ENCODE measurements around the gene APMAP.
"Not testable (repeated sequence)": the region's sequence is repeated elsewhere in the genome, so short reads cannot be mapped to it uniquely, and the experiment has no call there.

The APMAP gene

DNA sequence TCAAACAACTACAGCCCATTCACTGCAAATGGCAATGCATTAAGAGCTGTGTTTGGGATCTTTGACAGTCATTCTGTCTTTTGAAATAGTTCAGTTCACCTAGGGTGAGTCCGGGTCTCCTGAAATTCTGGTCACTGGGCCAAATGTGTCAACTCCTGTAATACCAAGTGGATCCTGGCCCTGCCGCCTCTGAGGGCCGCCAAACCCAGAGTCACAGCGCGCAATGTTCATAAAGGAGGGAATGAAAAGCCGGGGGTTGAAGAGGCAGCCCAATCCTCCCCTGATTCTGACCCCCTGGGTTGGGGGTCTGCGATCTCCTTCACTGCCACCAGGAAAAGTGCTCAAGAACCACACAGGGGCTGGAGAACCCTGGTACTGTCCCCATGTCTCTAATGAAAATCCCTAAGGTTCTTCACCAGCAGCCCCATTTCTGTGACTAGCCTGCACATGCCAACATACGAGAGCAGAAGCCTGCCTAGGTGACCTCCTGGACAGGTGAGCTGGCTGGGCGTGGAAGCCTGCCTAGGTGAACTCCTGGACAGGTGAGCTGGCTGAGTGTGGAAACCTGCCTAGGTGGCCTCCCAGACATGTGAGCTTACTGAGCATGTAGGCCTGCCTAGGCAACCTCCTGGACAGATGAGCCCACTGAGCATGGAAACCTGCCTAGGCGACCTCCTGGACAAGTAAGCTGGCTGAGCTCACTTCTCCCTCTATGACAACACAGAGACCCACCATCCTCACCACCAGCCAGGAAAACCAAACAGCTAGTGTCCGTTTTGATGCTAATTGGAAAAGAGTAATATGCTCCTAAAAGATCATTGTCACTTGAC, 16.1 kb upstream of the APMAP start:
- no peak for DNase-seq (ENCODE audit: low read depth in 2 of 2, low spot score in 1 of 2)

DNA sequence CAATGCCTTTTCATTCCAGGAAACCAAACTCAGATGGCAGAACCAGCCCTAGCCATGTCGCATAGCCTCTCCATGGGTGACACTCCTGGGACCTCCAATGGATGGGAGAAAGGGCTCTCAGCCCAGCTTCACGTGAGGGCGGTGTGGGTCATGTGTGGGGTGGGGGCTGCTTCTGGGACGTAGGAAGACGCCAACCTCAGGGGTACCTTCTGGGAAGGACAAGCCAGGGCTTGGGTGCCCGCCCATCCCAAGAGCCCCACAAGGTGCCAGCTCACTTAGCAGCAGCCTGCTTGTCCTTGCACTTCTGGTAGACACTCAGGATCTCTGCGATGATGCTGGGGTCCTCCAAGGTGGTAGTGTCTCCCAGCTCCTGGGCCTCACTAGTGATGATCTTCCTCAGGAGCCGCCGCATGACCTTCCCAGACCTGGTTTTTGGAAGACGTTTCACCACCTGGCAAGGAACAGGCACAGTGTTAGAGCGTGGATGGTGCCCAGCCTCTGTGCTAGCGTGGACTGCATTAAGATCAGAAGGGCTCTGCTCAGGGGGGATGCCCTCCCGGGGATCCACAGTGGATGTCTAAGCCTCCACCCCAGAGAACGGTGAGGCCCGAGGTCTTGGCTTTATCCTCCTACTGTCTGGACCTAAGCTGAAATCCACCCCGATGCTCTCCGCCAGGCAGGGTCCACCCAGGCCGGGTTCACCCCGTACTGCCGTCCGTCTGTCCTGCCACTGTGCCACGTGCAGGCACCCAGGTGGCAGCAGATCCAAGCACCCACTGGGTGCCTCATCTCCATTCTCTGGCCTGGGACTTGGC, 15.1 kb upstream of the APMAP start:
- no peak for DNase-seq (ENCODE audit: low read depth in 2 of 2, low spot score in 1 of 2)

DNA sequence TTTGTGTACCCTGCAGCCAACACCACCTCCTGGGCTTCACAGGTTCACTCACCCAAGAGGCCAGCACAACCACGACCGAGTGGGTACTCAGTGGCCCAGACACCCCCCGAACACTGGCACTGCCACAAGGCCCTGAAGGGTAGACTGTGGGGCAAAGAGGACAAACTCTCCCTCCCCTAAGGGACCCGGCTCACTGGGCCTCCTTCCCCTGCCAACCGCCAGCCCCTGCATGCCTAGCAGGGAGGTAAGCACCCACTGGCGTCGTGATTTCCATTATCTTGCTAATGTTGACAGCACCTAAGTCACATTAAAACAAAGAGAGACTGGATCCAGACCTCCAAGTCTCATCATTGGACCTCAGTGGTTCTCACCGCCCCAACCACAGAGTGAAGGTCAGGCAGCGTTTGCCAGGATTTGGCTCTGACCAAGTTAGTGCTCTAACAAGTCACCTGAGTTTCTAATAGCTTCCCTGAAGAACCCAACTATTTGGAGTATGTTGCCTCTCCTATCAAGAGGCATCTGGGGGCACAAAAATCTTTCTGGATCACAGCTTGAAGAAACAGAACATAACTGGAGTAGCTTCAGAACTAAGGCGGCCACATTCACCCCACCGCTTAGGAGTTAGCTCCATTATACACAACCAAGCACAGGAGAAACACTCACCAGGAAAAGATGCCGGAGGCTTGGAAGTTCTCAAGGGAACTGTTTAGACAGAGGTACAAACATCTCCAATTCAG, 14.0 kb upstream of the APMAP start:
- DNase-seq (ENCODE audit: low read depth in 2 of 2, low spot score in 1 of 2): no peak

- no peak for DNase-seq (ENCODE audit: low read depth in 2 of 2, low spot score in 1 of 2)
These were observed 13.1 kb upstream of the APMAP start for GRCh38 chr20:25005661-25006060.

DNA sequence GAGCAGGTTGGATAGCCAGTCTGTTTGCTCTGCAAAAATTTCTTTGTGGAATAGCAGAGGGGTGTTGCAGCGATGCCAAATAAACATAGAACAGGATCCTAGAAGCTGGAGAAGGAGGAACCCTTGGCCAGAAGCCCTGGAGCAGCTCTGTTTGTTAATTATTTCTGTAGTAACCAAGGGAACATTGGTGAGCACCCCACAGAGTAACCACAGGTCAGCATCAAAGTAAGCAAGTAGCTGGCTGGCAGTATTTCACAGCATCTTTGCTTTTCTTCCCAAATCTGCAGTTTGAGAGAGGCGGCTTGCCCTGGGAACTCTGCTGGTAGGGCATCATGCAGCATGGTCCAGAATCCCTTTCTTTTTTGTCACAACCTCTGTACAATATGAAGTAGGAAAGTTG, 12.7 kb upstream of the APMAP start:
- DNase-seq (ENCODE audit: low read depth in 2 of 2, low spot score in 1 of 2): no peak

- DNase-seq (ENCODE audit: low read depth in 2 of 2, low spot score in 1 of 2): no peak
These were observed 10.5 kb upstream of the APMAP start for GRCh38 chr20:25003002-25003401.

GRCh38 chr20:25001323-25001722, 8.8 kb upstream of the APMAP start:
- not testable (repeated sequence) for DNase-seq (ENCODE audit: low read depth in 2 of 2, low spot score in 1 of 2)

DNA sequence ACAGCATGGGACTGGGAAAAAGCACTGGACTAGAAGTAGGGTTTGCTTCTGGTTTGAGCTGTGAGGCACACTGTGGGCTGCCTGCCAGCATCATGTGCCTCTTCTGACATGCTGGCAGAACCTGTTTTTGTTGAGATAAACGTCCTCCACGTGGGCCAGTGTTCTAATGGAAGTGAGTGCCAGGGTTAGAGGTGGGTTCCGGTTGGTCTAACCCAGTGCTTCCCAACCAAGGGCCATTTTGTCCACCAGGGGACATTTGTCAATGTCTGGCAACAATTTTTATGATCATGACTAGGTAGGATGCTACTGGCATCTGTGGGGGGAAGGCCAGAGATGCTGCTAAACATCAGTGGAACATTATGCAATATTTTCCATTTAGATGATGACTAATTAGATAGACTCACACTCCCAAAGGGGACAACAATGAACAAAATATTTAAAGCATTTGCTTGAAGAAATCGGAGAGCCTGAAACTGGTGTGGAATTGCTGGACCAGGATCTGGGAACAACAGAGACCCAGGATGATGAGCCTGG, 7.8 kb upstream of the APMAP start:
- no peak for DNase-seq (ENCODE audit: low read depth in 2 of 2, low spot score in 1 of 2)

- no peak for DNase-seq (ENCODE audit: low read depth in 2 of 2, low spot score in 1 of 2)
These were observed 7.0 kb upstream of the APMAP start for GRCh38 chr20:24999568-24999967.

DNA sequence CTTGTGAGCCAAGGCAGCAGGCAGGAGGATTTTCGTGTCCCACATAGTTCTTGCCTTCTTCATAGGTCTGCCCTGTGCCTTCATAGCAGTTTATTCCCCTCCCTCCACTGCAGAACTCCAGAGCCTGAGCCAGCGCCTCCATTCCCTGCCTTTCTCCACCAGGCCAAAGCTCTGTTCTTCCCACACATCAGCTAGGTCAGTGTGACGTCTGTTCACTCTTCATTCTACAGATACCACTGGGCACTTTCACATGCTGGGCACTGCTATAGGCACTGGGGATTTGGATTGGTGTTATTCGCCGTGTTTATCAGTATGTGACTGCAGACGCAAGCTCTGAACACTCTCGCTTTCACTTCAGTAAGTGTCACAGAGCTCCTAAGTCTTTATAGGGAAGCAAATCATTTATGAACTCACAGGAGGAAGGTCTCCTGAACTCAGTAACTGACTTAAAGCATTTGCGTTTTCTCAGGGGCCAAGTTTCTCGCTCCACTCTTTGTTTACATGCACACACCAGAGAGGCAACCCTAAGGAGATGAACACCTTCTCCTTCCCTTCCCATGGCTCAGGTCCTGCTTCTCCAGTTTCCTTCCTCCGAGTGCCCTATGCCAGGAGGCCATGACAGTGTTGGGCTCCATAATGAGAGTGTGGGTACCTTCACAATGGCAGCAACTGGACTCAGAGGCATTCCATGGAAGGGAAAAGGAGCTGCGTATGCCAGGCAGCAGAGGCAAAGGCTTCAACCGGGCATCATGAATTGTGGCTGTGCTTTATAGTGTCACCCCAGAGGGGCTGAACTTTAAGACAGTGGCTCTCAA, 6.3 kb upstream of the APMAP start:
- DNase-seq (ENCODE audit: low read depth in 2 of 2, low spot score in 1 of 2): no peak

DNA sequence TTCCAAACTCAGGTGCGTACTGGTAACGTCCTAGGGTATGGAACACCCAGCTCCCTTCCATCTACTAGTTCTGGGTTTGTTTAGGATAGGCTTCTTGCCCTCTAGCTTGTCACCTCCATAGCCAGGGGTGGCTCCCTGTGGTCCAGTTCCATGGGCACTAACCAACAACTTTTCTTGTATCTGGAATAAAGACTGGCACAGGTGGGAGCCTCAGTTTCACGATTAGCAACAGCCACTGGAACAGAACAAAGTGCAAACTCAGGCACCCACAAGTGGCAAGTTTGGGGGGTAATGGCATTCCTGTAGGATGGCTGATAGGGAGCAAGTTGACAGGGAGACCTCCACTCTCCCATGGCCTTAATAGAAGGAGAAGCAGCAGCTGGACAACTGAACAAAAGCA, 5.6 kb upstream of the APMAP start:
- no peak for DNase-seq (ENCODE audit: low read depth in 2 of 2, low spot score in 1 of 2)

GRCh38 chr20:24996449-24997377, 4.2 kb upstream of the APMAP start:
- no peak for DNase-seq (ENCODE audit: low read depth in 2 of 2, low spot score in 1 of 2)

- no peak for DNase-seq (ENCODE audit: low read depth in 2 of 2, low spot score in 1 of 2)
These were observed 3.3 kb upstream of the APMAP start for GRCh38 chr20:24995741-24996448.

GRCh38 chr20:24994470-24995368, 2.2 kb upstream of the APMAP start:
- peak; percentile 67 to 70 for DNase-seq (ENCODE audit: low read depth in 2 of 2, low spot score in 1 of 2)

DNA sequence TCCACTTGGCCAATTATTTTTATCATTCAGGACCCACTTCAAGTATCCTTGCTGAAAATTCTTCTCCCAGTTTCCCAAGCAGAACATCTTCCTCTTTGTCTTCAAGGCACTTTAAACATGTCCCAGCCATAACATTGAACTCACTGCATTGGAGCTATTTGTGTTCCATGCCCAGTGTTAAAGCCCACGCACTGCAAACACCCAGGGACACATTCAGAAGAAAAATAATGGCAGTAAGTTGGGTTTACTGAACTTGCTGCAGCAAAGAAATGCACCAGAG, 1.6 kb upstream of the APMAP start:
- DNase-seq (ENCODE audit: low read depth in 2 of 2, low spot score in 1 of 2): no peak

GRCh38 chr20:24993337-24994185, 1.0 kb upstream of the APMAP start:
- no peak for DNase-seq (ENCODE audit: low read depth in 2 of 2, low spot score in 1 of 2)

DNA sequence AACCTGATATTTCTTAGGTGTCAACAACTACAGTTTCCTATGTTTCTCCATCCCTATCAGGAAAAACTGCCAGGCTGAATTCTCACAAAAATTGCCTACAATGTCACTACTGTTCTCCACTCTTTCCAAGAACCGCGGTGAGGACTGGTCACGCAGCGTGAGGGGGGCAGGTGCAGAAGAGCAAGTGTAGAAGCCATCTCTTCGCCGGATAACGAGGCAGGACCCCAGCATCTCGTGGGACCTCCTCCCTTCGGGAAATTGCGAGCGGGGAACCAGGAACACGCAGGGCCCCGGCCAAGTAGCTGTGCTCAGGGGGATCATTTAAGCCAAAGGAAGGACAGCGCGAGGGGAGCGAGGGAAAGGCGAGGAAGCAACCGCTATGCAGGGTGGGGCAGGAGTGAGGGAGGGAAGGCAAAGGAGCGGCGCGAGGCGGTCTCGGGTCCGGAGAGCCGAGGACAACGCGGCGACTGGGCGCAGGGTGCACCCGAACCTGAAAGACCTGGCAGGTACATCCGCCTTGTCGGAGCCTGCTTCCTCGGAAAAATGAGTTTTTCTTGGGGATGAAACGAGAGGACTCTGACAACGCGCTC, 559 bp downstream of the APMAP start:
- no peak for DNase-seq (ENCODE audit: low read depth in 2 of 2, low spot score in 1 of 2)
